GM21529 (cell line): ENCODE data around the gene ARHGAP18.
A peak's percentile ranks its signal among the peaks of the same experiment; 100 is the strongest.

Experiments used
- ATAC-seq: cut with Tn5 transposase; IDR thresholded peaks from one replicate; pipeline ENCODE4 v1.9.1; 2021; ENCODE audit not compliant: unreplicated experiment

The ARHGAP18 gene

GRCh38 chr6:129725341-129725740 lies 15.4 kb upstream of the ARHGAP18 start:
- ATAC-seq = no peak

- no peak for ATAC-seq
Observed at GRCh38 chr6:129719692-129720091, 9.7 kb upstream of the ARHGAP18 start.

GRCh38 chr6:129717277-129717676 lies 7.3 kb upstream of the ARHGAP18 start:
- no peak for ATAC-seq

GRCh38 chr6:129713806-129714333 lies 3.9 kb upstream of the ARHGAP18 start:
- ATAC-seq = no peak

GRCh38 chr6:129711271-129711631 lies 1.3 kb upstream of the ARHGAP18 start:
- ATAC-seq = no peak

- ATAC-seq = no peak
Observed at GRCh38 chr6:129710450-129711270, 683 bp upstream of the ARHGAP18 start.

- peak; percentile 17 for ATAC-seq
Observed at GRCh38 chr6:129709196-129709768, 695 bp downstream of the ARHGAP18 start.

- ATAC-seq = no peak
Observed at GRCh38 chr6:129708496-129709195, 1.3 kb downstream of the ARHGAP18 start.

- ATAC-seq = no peak
Observed at GRCh38 chr6:129707882-129708495, 2.0 kb downstream of the ARHGAP18 start.

- no peak for ATAC-seq
Observed at GRCh38 chr6:129707028-129707427, 2.9 kb downstream of the ARHGAP18 start.

- ATAC-seq = no peak
Observed at GRCh38 chr6:129705212-129705611, 4.8 kb downstream of the ARHGAP18 start.

GRCh38 chr6:129704708-129705107 lies 5.3 kb downstream of the ARHGAP18 start:
- ATAC-seq = no peak

- ATAC-seq = no peak
Observed at GRCh38 chr6:129701721-129702455, 8.1 kb downstream of the ARHGAP18 start.

GRCh38 chr6:129700666-129701065 lies 9.3 kb downstream of the ARHGAP18 start:
- ATAC-seq = no peak

- no peak for ATAC-seq
Observed at GRCh38 chr6:129699659-129700058, 10.3 kb downstream of the ARHGAP18 start.

- ATAC-seq = no peak
Observed at GRCh38 chr6:129698430-129698829, 11.5 kb downstream of the ARHGAP18 start.

- ATAC-seq = no peak
Observed at GRCh38 chr6:129697788-129698187, 12.2 kb downstream of the ARHGAP18 start.

- ATAC-seq = no peak
Observed at GRCh38 chr6:129696843-129697242, 13.1 kb downstream of the ARHGAP18 start.

GRCh38 chr6:129696028-129696418 lies 14.0 kb downstream of the ARHGAP18 start:
- ATAC-seq = peak; percentile 14

- ATAC-seq = peak; percentile 85
Observed at GRCh38 chr6:129695373-129696027, 14.5 kb downstream of the ARHGAP18 start.
